Measurements from ENCODE around the gene CORIN.

CORIN gene

DNA sequence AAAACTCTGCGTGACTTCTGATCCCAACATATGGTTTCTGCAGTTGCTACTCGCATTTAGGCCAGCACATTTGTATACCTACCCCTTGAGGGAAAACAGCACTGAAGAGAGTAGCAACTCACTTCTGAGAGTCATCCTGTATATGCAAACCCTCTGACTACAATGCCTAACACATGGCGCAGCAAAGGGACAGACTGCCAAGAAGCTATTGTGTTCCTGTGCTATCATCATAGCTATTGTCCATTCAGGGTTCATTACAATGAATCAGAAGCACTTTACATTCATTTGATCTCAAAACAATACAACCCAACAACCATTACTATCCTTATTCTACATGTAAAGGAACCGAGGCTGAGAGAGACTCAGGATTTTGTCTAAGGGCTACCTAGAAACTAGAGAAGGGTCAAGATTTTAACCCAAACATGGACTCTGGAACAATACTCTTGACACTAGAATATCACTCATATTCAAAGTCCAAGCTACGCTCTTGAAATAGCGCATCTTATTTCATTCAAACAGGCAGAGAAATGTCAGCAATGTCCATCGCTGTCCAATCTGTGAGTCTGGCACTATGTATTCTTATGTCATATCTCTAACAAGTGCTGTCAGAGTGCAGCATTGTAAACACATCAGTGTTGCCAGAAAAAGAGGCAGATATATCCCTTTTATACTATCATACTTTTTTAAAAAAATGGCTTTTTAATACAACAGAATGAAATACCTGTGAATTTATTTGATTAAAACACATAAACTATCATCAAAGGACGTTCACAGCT lies 173.6 kb downstream of the CORIN start:
- Histone ChIP-seq H3K27me3 (ENCODE audit: control insufficient read depth, low read length) (0 out of 2 replicates have a peak, but pooled peaks cover 3% of the 10 kb centered on the region), H3K4me1 (ENCODE audit: control insufficient read depth, low read length) (no peaks in the 10 kb centered on the region), H4K20me1 (ENCODE audit: control insufficient read depth, insufficient read depth, low read depth, low read length) (no peaks in the 10 kb centered on the region), H3K36me3 (ENCODE audit: control insufficient read depth, low read length) (no peaks in the 10 kb centered on the region), H3K9me3 (ENCODE audit: control insufficient read depth, insufficient read depth, low read length) (no peaks in the 10 kb centered on the region), H3K9me2 (replicated peaks; ENCODE audit: control insufficient read depth, low read length) (no peaks in the 10 kb centered on the region), H3K4me2 (ENCODE audit: low read length) (no peak overlapping the region), H3K79me2 (ENCODE audit: control insufficient read depth, low read length) (no peaks in the 10 kb centered on the region), H3F3A (ENCODE audit: control insufficient read depth, insufficient read depth) (no peaks in the 10 kb centered on the region), H3K4me3 (ENCODE audit: low read length) (no peak overlapping the region), H3K27ac (ENCODE audit: low read depth, low read length) (no peak overlapping the region)
- TF ChIP-seq EZH2phosphoT487 (IDR thresholded peaks at IDR 0.05; ENCODE audit: borderline replicate concordance, low read length) = no peak
- TF ChIP-seq, protein P1, sequence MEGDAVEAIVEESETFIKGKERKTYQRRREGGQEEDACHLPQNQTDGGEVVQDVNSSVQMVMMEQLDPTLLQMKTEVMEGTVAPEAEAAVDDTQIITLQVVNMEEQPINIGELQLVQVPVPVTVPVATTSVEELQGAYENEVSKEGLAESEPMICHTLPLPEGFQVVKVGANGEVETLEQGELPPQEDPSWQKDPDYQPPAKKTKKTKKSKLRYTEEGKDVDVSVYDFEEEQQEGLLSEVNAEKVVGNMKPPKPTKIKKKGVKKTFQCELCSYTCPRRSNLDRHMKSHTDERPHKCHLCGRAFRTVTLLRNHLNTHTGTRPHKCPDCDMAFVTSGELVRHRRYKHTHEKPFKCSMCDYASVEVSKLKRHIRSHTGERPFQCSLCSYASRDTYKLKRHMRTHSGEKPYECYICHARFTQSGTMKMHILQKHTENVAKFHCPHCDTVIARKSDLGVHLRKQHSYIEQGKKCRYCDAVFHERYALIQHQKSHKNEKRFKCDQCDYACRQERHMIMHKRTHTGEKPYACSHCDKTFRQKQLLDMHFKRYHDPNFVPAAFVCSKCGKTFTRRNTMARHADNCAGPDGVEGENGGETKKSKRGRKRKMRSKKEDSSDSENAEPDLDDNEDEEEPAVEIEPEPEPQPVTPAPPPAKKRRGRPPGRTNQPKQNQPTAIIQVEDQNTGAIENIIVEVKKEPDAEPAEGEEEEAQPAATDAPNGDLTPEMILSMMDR (IDR thresholded peaks at IDR 0.05; ENCODE audit: low read depth, low read length, poor library complexity, severe bottlenecking) = no peak

DNA sequence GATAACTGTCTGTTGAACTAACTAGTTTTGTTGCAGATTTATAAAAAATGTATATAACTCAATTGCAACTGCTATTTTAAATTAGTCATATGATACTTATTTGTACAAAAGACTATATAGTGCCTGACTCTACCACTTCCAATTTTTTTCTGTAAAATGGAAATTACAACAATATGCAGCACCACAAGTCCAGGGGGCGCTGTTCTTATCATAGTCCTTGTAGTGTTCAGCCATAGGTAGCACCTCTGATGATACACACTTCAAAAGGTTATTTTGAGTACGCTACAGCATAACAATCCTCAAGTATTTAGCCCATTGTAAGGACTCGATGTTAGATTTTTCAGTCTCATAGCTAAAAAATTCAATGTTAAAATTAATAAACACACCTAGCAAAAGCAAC lies 174.9 kb downstream of the CORIN start:
- no peak for TF ChIP-seq EZH2phosphoT487 (IDR thresholded peaks at IDR 0.05; ENCODE audit: borderline replicate concordance, low read length)
- TF ChIP-seq, protein P1 (IDR thresholded peaks at IDR 0.05; ENCODE audit: low read depth, low read length, poor library complexity, severe bottlenecking) = peak; percentile 60
- 0 out of 2 replicates have a peak, but pooled peaks cover 3% of the 10 kb centered on the region for H3K27me3 ChIP-seq (ENCODE audit: control insufficient read depth, low read length)

DNA sequence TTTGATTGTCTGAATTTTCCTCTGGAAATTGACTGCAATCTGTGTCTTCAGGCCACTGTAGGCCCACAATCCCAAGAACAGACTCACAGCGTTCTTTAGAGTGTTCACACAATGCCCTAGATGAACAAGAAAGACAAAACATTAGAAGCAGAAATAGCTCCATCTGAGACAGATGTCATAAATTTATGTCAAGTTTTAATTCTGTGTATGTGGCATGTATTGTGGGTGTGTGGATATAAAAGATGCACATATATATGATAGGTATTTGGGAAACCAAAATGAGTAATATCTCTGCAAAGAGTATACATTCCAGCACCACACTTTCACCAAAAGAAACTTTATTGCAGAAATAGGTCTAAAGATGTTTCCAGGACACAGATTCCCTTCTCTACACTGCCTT lies 176.1 kb downstream of the CORIN start:
- TF ChIP-seq EZH2phosphoT487 (IDR thresholded peaks at IDR 0.05; ENCODE audit: borderline replicate concordance, low read length) = no peak
- TF ChIP-seq, protein P1 (IDR thresholded peaks at IDR 0.05; ENCODE audit: low read depth, low read length, poor library complexity, severe bottlenecking) = no peak
- Histone ChIP-seq H3K4me1 (ENCODE audit: control insufficient read depth, low read length) (no peaks in the 10 kb centered on the region), H3K9me3 (ENCODE audit: control insufficient read depth, insufficient read depth, low read length) (no peaks in the 10 kb centered on the region), H3K79me2 (ENCODE audit: control insufficient read depth, low read length) (no peaks in the 10 kb centered on the region), H3K36me3 (ENCODE audit: control insufficient read depth, low read length) (no peaks in the 10 kb centered on the region), H3K27ac (ENCODE audit: low read depth, low read length) (no peak overlapping the region), H3K27me3 (ENCODE audit: control insufficient read depth, low read length) (0 out of 2 replicates have a peak, but pooled peaks cover 3% of the 10 kb centered on the region), H3F3A (ENCODE audit: control insufficient read depth, insufficient read depth) (no peaks in the 10 kb centered on the region), H4K20me1 (ENCODE audit: control insufficient read depth, insufficient read depth, low read depth, low read length) (no peaks in the 10 kb centered on the region), H3K4me2 (ENCODE audit: low read length) (no peak overlapping the region), H3K9me2 (replicated peaks; ENCODE audit: control insufficient read depth, low read length) (no peaks in the 10 kb centered on the region), H3K4me3 (ENCODE audit: low read length) (no peak overlapping the region)

More for the DNA sequence above, 174.9 kb downstream of the CORIN start:
- H3F3A ChIP-seq (ENCODE audit: control insufficient read depth, insufficient read depth) = no peaks in the 10 kb centered on the region
- no peak overlapping the region for H3K4me2 ChIP-seq (ENCODE audit: low read length)
- no peaks in the 10 kb centered on the region for H3K4me1 ChIP-seq (ENCODE audit: control insufficient read depth, low read length)
- no peaks in the 10 kb centered on the region for H4K20me1 ChIP-seq (ENCODE audit: control insufficient read depth, insufficient read depth, low read depth, low read length)
- no peaks in the 10 kb centered on the region for H3K36me3 ChIP-seq (ENCODE audit: control insufficient read depth, low read length)
- H3K27ac ChIP-seq (ENCODE audit: low read depth, low read length) = no peak overlapping the region
- H3K79me2 ChIP-seq (ENCODE audit: control insufficient read depth, low read length) = no peaks in the 10 kb centered on the region
- no peak overlapping the region for H3K4me3 ChIP-seq (ENCODE audit: low read length)
- H3K9me3 ChIP-seq (ENCODE audit: control insufficient read depth, insufficient read depth, low read length) = no peaks in the 10 kb centered on the region
- no peaks in the 10 kb centered on the region for H3K9me2 ChIP-seq (replicated peaks; ENCODE audit: control insufficient read depth, low read length)
